HG03039 (cell line): ENCODE results near the gene MSRB3.
"Not testable (repeated sequence)": the region's sequence is repeated elsewhere in the genome, so short reads cannot be mapped to it uniquely, and the experiment has no call there.

ENCODE experiments used
- ATAC-seq: cut with Tn5 transposase; IDR thresholded peaks from one replicate; pipeline ENCODE4 v1.9.1; 2021; ENCODE audit warnings: mild to moderate bottlenecking, moderate library complexity; ENCODE audit not compliant: unreplicated experiment

MSRB3 gene

GRCh38 chr12:65285532-65285931 lies 7.0 kb downstream of the MSRB3 start:
- ATAC-seq = not testable (repeated sequence)

- no peak for ATAC-seq
Measured at GRCh38 chr12:65287426-65287825, 8.9 kb downstream of the MSRB3 start.

GRCh38 chr12:65292241-65292640 lies 13.8 kb downstream of the MSRB3 start:
- ATAC-seq = no peak

GRCh38 chr12:65293735-65294134 lies 15.3 kb downstream of the MSRB3 start:
- ATAC-seq = no peak

- no peak for ATAC-seq
Measured at GRCh38 chr12:65294641-65295262, 16.3 kb downstream of the MSRB3 start.

GRCh38 chr12:65296508-65297265 lies 18.2 kb downstream of the MSRB3 start:
- no peak for ATAC-seq

- ATAC-seq = no peak
Measured at GRCh38 chr12:65300097-65300496, 21.6 kb downstream of the MSRB3 start.

GRCh38 chr12:65300679-65301349 lies 22.3 kb downstream of the MSRB3 start:
- no peak for ATAC-seq

- no peak for ATAC-seq
Measured at GRCh38 chr12:65302891-65303290, 24.4 kb downstream of the MSRB3 start.

- no peak for ATAC-seq
Measured at GRCh38 chr12:65305346-65305950, 27.0 kb downstream of the MSRB3 start.

GRCh38 chr12:65306366-65307168 lies 28.1 kb downstream of the MSRB3 start:
- no peak for ATAC-seq

GRCh38 chr12:65307169-65307501 lies 28.7 kb downstream of the MSRB3 start:
- ATAC-seq = no peak

GRCh38 chr12:65308006-65308405 lies 29.5 kb downstream of the MSRB3 start:
- ATAC-seq = no peak

- ATAC-seq = no peak
Measured at GRCh38 chr12:65308601-65309071, 30.2 kb downstream of the MSRB3 start.

GRCh38 chr12:65311260-65311659 lies 32.8 kb downstream of the MSRB3 start:
- no peak for ATAC-seq

- no peak for ATAC-seq
Measured at GRCh38 chr12:65313719-65314317, 35.3 kb downstream of the MSRB3 start.

GRCh38 chr12:65315238-65315637 lies 36.8 kb downstream of the MSRB3 start:
- ATAC-seq = not testable (repeated sequence)

GRCh38 chr12:65318186-65318685 lies 39.8 kb downstream of the MSRB3 start:
- ATAC-seq = no peak

GRCh38 chr12:65319688-65320200 lies 41.3 kb downstream of the MSRB3 start:
- ATAC-seq = no peak

GRCh38 chr12:65323070-65323469 lies 44.6 kb downstream of the MSRB3 start:
- ATAC-seq = no peak
